Measurements from ENCODE around the gene CD163.

DNA sequence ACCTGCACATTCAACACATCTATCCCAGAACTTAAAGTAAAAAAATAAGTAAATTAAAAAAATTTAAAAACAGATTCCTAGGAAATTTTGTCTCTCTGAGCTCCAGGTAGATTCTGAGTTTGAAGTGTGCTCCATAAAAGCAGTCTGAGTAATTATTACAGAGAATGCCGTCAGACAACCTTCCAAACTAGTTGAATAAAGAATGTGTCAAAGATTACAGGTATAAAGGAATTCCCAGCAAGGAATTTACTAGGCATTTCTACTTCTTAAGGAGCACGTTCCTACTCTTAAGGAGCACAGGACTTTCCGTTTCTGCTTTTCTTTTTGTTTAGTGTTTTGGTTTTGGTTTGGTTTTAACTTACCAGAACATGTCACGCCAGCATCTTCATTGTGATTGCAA lies 7.1 kb downstream of the CD163 start:
- TF ChIP-seq, protein P1, sequence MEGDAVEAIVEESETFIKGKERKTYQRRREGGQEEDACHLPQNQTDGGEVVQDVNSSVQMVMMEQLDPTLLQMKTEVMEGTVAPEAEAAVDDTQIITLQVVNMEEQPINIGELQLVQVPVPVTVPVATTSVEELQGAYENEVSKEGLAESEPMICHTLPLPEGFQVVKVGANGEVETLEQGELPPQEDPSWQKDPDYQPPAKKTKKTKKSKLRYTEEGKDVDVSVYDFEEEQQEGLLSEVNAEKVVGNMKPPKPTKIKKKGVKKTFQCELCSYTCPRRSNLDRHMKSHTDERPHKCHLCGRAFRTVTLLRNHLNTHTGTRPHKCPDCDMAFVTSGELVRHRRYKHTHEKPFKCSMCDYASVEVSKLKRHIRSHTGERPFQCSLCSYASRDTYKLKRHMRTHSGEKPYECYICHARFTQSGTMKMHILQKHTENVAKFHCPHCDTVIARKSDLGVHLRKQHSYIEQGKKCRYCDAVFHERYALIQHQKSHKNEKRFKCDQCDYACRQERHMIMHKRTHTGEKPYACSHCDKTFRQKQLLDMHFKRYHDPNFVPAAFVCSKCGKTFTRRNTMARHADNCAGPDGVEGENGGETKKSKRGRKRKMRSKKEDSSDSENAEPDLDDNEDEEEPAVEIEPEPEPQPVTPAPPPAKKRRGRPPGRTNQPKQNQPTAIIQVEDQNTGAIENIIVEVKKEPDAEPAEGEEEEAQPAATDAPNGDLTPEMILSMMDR (IDR thresholded peaks at IDR 0.05): no peak
- no peak for TF ChIP-seq POLR2A (IDR thresholded peaks at IDR 0.05)

Measured in testis (tissue), 2 donors.